Measurements from ENCODE around the gene ZDHHC7. TPM values are rescaled to one million over a fixed set of nuclear protein-coding genes. Genes with fewer than 3 reads are reported as not detected.

ZDHHC7 gene
- total RNA-seq, 2 experiments from 2014 or later = 39.8 to 44.6 TPM

GRCh38 chr16:85002099-85002541, 9.2 kb downstream of the ZDHHC7 start:
- no peak for TF ChIP-seq CTCF (IDR thresholded peaks at IDR 0.05)
- H3K9me3 ChIP-seq (ENCODE audit: control insufficient read depth in 1 of 2, insufficient read depth in 1 of 2, low read length in 2 of 2) = no peaks in the 10 kb centered on the region
- H3K36me3 Mint-ChIP-seq (ENCODE audit: low read depth) = peaks cover 49% of the 10 kb centered on the region
- no peak overlapping the region for H3K27ac ChIP-seq (ENCODE audit: low read depth in 1 of 2, low read length in 2 of 2)
- DNase-seq (no peak), ATAC-seq (ENCODE audit: poor library complexity) (no peak)
- peaks cover 21% of the 10 kb centered on the region for H3K36me3 ChIP-seq (ENCODE audit: insufficient read depth, low read length)
- H3K4me3 ChIP-seq (ENCODE audit: low read length) = no peak overlapping the region
- POLR2A ChIA-PET = no interaction called here
- H3K27me3 ChIP-seq (ENCODE audit: control insufficient read depth in 1 of 2, insufficient read depth in 2 of 2, low read length in 2 of 2) = no peaks in the 10 kb centered on the region
- no peaks in the 10 kb centered on the region for H3K27me3 Mint-ChIP-seq
- CTCF ChIA-PET = no interaction called here
- H3K9me3 Mint-ChIP-seq = no peaks in the 10 kb centered on the region
- H3K4me1 ChIP-seq (ENCODE audit: insufficient read depth, low read length) = peaks cover 43% of the 10 kb centered on the region
- peak overlapping the region; percentile 55 for H3K27ac Mint-ChIP-seq
- intact Hi-C loops (cut with DNase I, micrococcal nuclease) = no loop called here
- H3K4me3 Mint-ChIP-seq = no peak overlapping the region
- H3K4me1 Mint-ChIP-seq (ENCODE audit: low read depth) = peaks cover 65% of the 10 kb centered on the region

GRCh38 chr16:84999857-85000480, 11.4 kb downstream of the ZDHHC7 start:
- Mint-ChIP-seq H3K4me3 (no peak overlapping the region), H3K27me3 (no peaks in the 10 kb centered on the region), H3K9me3 (no peaks in the 10 kb centered on the region), H3K4me1 (ENCODE audit: low read depth) (peaks cover 65% of the 10 kb centered on the region), H3K36me3 (ENCODE audit: low read depth) (peaks cover 49% of the 10 kb centered on the region), H3K27ac (no peak overlapping the region)
- Histone ChIP-seq H3K36me3 (ENCODE audit: insufficient read depth, low read length) (peaks cover 29% of the 10 kb centered on the region), H3K4me3 (ENCODE audit: low read length) (no peak overlapping the region), H3K27me3 (ENCODE audit: control insufficient read depth in 1 of 2, insufficient read depth in 2 of 2, low read length in 2 of 2) (no peaks in the 10 kb centered on the region), H3K27ac (ENCODE audit: low read depth in 1 of 2, low read length in 2 of 2) (no peak overlapping the region), H3K9me3 (ENCODE audit: control insufficient read depth in 1 of 2, insufficient read depth in 1 of 2, low read length in 2 of 2) (no peaks in the 10 kb centered on the region), H3K4me1 (ENCODE audit: insufficient read depth, low read length) (peaks cover 38% of the 10 kb centered on the region)
- ChIA-PET POLR2A (no interaction called here), CTCF (interaction anchor here (0.7 kb wide), 1 partner anchor 87 kb away, joined by 3 read pairs; no protein-coding TSS in a partner anchor)
- ATAC-seq (ENCODE audit: poor library complexity) (no peak), DNase-seq (no peak)
- no peak for TF ChIP-seq CTCF (IDR thresholded peaks at IDR 0.05)
- intact Hi-C loops (cut with DNase I, micrococcal nuclease) = no loop called here

GRCh38 chr16:84999200-84999599, 12.1 kb downstream of the ZDHHC7 start:
- no peak for ATAC-seq (ENCODE audit: poor library complexity)
- no peaks in the 10 kb centered on the region for H3K27me3 Mint-ChIP-seq
- Histone ChIP-seq H3K4me1 (ENCODE audit: insufficient read depth, low read length) (peaks cover 30% of the 10 kb centered on the region), H3K9me3 (ENCODE audit: control insufficient read depth in 1 of 2, insufficient read depth in 1 of 2, low read length in 2 of 2) (no peaks in the 10 kb centered on the region), H3K36me3 (ENCODE audit: insufficient read depth, low read length) (peaks cover 33% of the 10 kb centered on the region), H3K27me3 (ENCODE audit: control insufficient read depth in 1 of 2, insufficient read depth in 2 of 2, low read length in 2 of 2) (no peaks in the 10 kb centered on the region), H3K27ac (ENCODE audit: low read depth in 1 of 2, low read length in 2 of 2) (no peak overlapping the region), H3K4me3 (ENCODE audit: low read length) (no peak overlapping the region)
- DNase-seq = no peak
- ChIA-PET CTCF (interaction anchor here (0.7 kb wide), 1 partner anchor 261 kb away, joined by 3 read pairs; no protein-coding TSS in a partner anchor), POLR2A (no interaction called here)
- no peak overlapping the region for H3K4me3 Mint-ChIP-seq
- no peaks in the 10 kb centered on the region for H3K9me3 Mint-ChIP-seq
- no peak for TF ChIP-seq CTCF (IDR thresholded peaks at IDR 0.05)
- no peak overlapping the region for H3K27ac Mint-ChIP-seq
- peaks cover 62% of the 10 kb centered on the region for H3K4me1 Mint-ChIP-seq (ENCODE audit: low read depth)
- peaks cover 51% of the 10 kb centered on the region for H3K36me3 Mint-ChIP-seq (ENCODE audit: low read depth)
- intact Hi-C loops (cut with DNase I, micrococcal nuclease) = no loop called here

Measured in CD4-positive, alpha-beta T cell (primary cell).